Stimulated activated CD8-positive, alpha-beta memory T cell treated with anti-CD3 and anti-CD28 coated beads, Interleukin-7, amount 100 ng/mL, for 24 hours (primary cell): ENCODE results near the gene PIGT.

Experiments used
- DNase-seq: peaks from one replicate; pipeline ENCODE4 v3.0.0-alpha.2; 2020; ENCODE audit warnings: low read depth

The PIGT gene

GRCh38 chr20:45400346-45401031, 15.5 kb upstream of the PIGT start:
- no peak for DNase-seq

DNA sequence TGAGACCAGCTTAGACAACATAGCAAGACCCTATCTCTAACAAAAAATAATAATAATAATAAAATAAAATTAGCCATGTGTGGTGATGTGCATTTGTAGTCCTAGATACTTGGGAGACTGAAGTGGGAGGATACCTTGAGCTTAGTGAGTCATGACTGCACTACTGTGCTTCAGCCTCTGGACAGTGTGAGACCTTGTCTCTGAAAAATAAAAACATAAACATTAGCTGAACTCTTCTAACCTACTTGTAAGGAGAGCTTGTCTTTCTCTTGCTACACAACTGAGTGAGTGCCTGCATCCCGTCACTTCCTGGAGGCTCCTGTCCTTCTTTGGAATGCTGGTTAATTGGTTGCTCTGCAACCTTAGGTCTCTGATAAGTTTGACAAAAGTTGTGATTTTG, 13.0 kb upstream of the PIGT start:
- DNase-seq = no peak

DNA sequence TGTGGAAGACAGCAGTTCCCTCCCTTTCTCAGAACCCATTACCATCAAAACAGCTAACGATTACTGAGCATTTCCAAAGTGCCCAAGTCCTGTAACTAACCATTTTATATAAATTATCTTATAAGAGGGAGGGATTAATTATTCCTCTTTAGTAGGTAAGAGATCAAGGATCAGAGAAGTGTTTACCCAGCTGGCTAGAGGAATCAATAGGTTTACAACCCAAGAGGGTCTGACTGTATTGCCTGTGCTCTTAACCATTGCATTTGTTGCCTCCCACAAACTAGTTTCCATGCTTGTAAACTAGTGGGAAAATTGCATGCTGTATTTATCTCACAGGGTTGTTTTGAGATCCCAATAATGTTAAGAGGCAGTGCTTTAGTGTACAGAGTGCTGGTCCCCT, 11.5 kb upstream of the PIGT start:
- DNase-seq = no peak

DNA sequence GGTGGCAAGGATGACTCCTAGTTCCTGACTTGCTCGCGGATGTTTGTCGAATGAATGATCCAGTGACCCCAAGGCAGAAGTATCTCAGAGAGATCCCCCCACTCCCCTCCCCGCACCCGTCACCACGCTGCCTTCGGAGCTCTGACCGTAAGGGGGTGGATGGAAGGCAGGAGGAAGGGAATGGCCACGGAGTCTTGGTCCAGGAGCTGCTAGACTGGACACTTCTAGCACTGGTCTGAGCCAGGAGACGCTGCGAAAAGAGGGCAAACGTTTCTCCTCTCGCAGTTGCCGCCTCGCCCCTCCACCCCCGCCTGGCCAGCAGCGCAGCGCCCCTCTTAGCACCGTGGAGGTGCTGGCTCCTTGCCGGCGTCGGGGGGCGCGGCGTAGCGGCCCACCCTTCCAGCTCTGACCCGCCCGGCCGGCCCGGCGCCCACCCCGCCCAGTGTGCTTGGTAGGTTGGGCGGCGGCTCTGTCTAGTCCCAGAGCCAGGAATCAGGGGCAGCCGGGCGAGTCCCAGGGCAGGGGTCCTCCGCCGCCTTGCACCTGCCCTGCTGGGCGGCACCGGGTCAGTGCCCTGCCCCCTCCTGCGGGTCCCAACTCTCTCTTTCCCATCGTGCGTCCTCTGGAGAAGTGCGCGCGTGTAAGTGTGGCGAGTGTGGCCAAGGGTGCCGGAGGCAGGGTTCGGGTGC, 10.2 kb upstream of the PIGT start:
- no peak for DNase-seq

GRCh38 chr20:45406260-45407066, 9.5 kb upstream of the PIGT start:
- no peak for DNase-seq

DNA sequence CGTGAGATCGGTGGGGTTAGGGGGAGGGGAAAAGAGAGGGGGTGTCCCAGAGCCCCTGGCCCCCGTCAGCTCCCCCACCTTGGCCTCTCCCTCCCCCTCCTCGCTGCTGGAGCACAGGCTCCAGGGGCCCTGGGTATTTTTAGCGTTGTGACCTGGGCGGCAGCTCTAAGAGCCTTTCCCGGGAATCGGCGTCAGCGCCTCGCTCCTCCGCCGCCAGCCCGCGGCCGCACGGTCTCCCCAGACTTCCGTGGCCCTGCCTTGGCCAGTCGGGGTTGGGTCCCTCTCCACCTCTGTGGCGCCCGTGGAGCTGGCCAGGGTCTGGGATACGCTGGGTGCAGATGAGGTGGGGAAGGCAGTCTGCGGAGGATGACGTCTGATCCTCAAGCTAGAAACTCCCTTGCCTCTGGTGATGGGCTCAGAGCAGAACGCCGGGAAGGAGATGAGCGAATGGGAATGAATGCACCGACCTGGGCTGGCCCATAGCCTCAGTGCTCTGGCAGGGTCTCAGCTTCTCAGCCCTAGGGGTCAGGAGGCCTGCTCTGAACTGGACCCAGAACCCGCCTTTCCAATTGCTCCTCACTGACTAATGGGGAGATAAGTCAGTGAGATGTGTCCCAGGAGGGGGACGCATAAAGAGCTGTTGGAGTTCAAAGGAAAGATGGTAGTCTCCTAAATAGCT, 8.7 kb upstream of the PIGT start:
- no peak for DNase-seq

- DNase-seq = no peak
Observed at GRCh38 chr20:45407783-45408645, 7.9 kb upstream of the PIGT start, which contains the start of gene DBNDD2. Gene DBNDD2 (plus strand): TSS chr20:45408289. CDS start chr20:45408468, 179 bp downstream.

- DNase-seq = no peak
Observed at GRCh38 chr20:45408646-45409213, 7.2 kb upstream of the PIGT start.

GRCh38 chr20:45409521-45410272, 6.2 kb upstream of the PIGT start:
- no peak for DNase-seq

- no peak for DNase-seq
Observed at GRCh38 chr20:45410887-45411286, 5.1 kb upstream of the PIGT start.

DNA sequence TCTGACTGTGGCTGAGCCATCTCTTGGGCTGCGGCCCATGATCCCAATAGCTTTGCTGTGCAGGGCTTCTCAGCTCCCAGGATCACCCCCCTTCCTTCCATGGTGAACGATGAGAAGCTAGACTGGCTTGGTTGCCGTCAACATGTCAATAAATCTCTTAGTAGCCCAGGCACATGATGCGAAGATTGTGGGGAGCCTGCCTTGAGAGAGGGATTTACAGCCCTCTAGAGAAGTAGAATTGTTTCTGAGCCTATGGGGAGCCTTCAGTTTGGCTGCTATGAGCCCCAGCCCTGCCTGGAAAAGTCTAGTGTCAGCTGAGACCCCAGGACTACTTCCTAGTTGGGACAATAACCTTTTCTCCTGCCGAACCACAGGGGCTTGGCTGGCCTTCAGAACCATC, 3.3 kb upstream of the PIGT start:
- DNase-seq = no peak

DNA sequence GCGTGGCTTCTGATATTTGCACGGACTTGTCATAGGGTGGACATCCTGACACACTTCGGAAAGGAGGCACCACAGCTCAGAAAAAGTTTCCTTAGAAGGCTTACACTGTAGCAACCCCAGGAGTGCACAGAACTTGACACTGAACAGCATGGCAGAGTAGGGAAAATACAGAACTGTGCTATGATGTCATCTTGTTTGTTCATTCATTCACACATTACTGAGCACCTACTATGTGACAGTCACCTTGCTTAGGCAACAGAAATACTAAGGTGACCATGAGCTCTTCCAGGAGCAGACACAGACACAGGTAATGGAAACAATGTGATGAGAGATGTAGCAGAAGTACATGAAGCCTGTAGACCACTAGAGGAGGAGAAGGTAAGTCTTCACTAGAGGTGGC, 2.5 kb upstream of the PIGT start:
- no peak for DNase-seq

DNA sequence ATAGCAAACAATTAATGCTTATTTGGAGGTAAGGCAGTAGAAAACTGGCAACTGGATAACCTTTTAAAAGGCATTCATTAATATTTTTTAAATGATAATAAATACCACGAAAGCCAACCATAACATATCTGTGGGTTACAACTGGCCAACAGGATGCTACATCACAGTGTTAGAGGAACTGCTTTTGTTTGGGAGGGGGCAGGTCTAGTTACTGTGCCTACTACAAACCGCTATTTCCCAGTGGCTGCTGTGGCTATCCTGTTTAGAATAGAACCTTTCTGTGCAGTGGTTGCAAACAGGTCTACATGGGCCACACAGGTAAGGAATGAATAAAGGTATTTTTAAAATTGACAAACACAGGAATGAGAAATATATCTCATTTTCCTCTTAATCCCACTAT, 976 bp downstream of the PIGT start:
- DNase-seq = no peak

GRCh38 chr20:45419188-45420091, 3.5 kb downstream of the PIGT start:
- no peak for DNase-seq

GRCh38 chr20:45420125-45420524, 4.2 kb downstream of the PIGT start:
- DNase-seq = no peak

DNA sequence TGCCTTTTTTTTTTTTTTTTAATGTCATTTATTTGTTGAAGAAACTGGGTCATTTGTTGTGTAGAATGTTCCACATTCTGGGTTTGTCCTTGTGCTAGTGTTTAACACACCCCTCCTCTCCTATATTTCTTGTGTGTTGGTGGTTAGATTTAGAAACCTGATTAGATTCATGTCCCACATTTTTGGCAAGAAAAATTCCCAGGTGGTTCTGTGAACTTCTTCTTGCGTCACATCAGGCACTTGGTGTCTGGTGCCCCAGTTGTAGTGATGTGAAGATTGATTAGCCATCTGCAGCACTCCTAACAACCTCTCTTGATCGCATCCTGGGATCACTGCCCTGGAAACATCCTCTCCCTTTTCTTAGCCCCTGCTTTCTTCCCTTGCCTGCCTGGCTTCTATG, 7.8 kb downstream of the PIGT start:
- no peak for DNase-seq

GRCh38 chr20:45425561-45425960, 9.6 kb downstream of the PIGT start:
- DNase-seq = no peak

DNA sequence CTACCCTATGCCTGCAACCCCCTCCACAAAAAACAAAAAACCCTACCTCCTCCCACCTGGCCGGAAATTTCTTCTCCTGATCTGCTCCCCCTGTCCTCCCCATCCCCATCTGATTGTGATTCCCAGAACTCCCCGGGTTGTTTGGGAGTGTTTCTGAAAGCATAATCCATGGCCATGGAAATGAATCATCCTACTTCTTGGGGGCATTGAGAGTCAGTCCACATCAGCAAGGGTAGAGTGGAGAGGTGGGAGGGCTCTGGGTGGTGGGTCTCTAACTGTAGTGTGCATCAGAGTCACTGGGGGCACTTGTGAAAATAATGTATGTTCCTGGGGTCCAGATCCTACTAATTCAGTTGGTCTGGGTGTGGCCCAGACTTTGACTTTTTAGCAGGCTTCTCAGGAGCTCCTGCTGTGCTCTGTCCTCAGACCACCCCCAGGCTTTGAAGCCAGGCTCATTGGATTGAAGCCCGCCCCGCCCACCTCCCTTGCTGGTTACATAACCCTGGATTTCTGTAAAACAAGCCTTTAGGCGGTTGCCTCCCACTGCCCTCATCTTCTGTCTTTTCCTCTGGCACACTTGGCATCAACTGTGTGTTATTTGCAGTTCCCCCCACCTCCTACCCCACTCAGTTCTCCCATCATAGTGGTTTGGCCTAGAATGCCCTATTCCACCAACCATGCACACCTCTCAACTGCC, 10.5 kb downstream of the PIGT start:
- no peak for DNase-seq
